Stimulated activated CD8-positive, alpha-beta memory T cell treated with anti-CD3 and anti-CD28 coated beads, Interleukin-15, amount 100 ng/mL, for 24 hours (primary cell): ENCODE results near the gene UNKL.
"Not testable (repeated sequence)": the region's sequence is repeated elsewhere in the genome, so short reads cannot be mapped to it uniquely, and the experiment has no call there.

Source experiments
- DNase-seq: peaks from one replicate; pipeline ENCODE4 v3.0.0-alpha.2; 2020; ENCODE audit warnings: low read depth

The UNKL gene

GRCh38 chr16:1445518-1446203 is 31.2 kb upstream of the UNKL start:
- DNase-seq, result no peak

GRCh38 chr16:1444730-1445517 is 30.4 kb upstream of the UNKL start:
- no peak for DNase-seq

GRCh38 chr16:1443980-1444729 is 29.7 kb upstream of the UNKL start, which contains the start of gene CCDC154:
CCDC154 (minus strand) TSS chr16:1444556; CDS start chr16:1444322, 234 bp downstream.
- DNase-seq, result no peak

DNA sequence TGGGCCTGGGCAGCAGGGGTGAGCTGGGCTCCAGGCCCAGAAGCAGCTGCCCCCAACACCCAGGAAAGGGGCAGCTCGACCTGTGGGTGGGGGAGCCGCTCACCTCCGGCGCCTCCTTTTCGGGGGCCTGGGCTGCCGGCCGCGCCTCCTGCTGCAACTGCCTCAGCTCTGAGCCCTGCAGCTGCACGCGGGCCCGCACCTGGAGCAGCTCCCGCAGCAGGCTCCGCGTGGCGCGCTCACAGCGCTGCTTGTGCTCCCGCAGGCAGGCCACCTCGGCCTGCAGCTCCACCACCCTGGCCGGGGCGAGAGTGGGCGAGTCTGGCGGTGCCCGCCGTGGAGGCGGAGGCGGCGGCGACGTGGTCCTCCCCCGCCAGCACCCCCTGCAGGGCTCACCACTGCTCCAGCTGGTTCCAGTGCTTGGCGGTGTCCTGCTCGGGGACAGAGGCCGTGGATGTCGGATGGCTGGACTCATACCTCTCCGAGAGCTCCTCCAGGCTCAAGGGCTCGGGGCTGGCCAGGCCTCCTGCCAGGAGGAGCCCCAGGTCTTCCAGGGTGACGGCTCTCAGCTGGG is 29.0 kb upstream of the UNKL start:
- DNase-seq, result no peak

DNA sequence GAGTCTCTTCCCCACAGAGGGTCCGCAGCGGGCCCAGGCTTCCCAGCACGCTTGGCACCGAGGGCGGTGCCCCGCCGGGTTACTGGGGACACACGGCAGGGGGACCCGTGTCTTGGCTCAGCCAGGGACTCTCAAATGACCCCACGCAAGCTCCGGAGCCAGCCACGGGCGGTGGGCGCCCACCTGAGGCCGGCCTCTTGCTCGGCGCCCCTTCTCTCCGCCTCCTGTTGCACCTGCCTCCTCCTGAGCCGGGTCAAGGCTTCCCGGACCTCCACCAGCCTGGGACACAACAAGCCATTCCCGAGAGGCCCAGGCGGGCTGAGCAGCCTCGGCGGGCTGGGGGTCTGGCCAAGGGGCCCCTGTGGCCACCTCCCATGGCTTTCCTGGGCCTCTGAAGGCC is 28.2 kb upstream of the UNKL start:
- DNase-seq, result no peak

GRCh38 chr16:1441391-1441829 is 26.9 kb upstream of the UNKL start:
- no peak for DNase-seq

GRCh38 chr16:1439699-1440074 is 25.2 kb upstream of the UNKL start:
- DNase-seq, result not testable (repeated sequence)

DNA sequence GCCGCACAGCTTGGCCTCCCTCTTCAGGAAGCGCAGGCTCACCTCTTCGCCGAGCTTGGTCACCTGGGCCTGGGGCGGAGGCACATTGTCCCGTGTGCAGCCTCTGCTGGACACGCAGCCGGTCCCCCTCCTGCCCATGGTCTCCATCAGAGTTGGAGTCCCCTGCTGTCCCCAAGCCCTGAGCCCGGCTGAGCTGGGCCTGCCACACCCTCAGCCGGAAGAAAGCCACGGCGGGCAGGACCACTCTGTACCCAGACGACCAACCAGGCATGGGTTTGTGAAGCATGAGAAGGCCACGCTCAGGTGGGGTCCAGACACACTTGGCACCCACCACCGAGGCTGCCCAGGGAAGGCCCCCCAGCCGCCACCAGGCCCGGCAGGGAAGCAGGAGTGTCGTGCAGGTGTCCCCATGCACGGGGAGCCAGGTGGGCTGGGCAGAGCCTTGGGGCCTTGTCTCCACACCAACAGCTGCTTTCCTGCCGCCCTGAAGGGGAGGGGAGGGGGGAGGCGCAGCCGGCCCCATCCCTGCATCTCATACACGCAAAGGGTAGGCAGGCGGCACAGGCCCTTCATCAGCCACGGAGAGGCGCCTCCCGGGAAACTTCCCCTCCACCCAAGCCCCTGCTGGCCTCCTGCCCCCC is 24.7 kb upstream of the UNKL start:
- no peak for DNase-seq

DNA sequence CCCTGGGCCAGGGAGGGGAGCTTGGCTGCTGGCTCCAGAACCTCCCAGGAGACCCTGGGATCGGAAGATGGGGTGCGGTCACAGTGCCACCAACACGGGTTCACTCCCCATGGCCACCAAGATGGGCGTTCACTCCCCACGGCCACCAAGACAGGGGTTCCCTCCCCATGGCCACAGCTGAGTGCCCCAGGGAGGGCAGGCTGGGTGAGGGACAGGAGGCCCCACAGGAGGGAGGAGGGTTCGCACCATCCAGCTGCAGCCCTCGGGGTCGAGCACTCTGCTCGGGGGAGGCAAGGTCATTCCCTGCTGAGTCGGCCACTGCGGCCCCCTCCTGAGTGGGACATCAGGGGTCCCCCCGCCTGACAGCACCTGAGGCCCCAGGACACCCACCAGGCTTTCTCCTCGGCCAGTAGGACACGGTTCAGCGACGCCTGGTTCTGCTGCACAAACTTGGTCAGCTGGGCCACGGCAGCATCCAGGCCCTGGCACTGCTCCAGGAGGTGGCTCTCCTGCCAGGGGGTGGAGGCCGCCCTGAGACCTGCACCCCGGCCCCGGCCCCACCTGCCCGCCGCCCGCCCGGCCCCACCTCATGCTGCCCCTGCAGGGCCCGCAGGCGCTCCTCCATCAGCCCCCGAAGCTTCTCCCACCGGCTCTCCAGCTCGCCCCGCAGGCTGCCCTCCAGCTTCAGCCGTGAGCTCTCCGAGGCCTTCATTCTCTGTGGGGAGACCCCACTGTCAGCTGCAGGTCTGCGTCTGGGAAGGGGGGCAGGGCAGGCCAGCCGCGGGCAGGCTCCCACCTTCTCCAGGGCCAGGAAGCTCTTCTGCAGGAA is 23.9 kb upstream of the UNKL start:
- DNase-seq, result no peak

DNA sequence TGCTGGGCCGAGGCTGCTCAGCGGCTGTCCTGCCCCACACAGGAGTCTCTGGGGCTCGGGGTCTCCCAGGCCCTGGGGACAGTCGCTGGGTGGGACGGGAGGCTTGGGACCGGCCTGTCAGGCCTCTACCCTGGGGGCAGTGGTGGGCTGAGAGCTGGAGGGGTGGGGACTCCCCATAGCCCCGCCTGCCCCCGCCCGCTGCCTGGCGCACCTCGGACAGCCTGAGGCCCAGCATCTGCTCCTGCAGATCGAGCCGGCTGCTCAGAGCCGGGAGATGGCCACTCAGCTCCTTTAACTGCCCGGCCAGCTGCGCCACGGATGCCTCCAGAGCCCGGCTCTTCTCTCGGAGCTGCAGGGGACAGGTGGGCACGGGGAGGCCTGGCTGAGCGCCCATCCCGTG is 23.1 kb upstream of the UNKL start:
- DNase-seq, result no peak

DNA sequence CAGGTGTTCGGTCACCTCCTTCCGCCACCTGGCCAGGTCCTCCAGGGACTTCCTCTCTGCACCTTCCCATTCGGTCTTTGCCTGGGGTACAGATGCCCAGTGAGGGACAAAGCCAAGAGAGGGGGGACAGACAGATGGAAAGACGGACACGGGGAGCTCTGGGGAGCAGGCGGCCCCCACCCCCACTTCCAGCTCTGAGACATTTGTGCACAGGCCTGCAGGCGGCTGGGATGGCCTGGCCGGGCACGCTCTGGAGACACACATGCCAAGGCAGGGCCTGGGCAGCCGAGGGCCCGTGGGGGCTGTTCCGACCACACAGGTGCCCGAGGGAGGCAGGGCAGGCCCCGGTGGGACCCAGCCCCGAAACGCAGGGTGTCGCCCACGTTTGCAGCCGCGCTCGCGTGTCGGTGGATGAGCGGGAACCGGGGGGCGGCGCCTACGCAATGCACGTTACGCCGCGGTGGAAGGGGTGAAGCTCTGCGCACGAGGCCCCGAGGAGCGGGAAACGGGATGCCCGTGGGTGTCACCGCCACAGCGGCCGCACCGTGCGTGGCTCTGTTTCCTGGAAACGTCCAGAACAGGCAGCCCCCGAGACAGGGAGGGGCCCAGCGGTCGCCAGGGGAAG is 22.3 kb upstream of the UNKL start:
- no peak for DNase-seq

DNA sequence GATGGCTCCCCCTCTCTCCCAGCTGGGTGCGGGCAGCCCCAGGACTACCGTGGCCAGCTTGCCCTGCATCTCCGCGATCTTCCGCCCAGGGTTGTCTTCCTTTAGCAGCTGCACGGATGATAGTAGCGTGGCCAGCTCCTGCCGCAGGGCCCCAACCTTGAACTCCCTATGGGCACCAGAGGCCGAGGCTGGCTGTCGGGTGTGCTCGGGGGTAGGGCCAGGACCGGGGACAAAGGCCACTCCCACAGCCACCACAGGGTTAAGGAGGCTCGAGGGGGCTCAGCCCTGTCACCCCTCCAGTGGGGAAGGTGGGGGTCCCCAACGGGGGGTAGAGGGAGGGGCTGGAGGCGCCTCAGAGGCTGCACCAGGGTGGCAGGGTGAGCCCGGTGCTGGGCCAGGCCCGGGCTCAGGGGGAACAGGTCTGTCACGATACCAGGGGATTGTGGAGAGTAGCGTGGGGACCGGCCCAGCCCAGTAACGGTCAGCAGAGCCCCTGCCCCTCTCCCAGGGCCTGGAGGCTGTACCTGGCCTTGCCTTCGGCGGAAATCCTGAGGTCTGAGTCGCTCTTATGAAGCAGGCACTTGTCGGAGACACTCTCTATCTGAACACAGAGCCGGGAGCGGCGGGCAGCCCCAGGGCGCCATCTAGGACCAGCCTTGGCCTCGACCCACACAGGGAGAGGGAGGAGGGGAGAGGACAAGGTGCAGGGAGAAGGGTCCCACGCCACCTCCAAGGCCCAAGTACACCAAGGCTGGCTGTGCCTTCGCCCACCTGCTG is 21.6 kb upstream of the UNKL start:
- DNase-seq, result no peak

- DNase-seq, result no peak
These were observed 20.4 kb upstream of the UNKL start for GRCh38 chr16:1434644-1435592.

GRCh38 chr16:1433756-1434155 is 19.3 kb upstream of the UNKL start:
- no peak for DNase-seq

GRCh38 chr16:1433263-1433560 is 18.7 kb upstream of the UNKL start:
- no peak for DNase-seq

DNA sequence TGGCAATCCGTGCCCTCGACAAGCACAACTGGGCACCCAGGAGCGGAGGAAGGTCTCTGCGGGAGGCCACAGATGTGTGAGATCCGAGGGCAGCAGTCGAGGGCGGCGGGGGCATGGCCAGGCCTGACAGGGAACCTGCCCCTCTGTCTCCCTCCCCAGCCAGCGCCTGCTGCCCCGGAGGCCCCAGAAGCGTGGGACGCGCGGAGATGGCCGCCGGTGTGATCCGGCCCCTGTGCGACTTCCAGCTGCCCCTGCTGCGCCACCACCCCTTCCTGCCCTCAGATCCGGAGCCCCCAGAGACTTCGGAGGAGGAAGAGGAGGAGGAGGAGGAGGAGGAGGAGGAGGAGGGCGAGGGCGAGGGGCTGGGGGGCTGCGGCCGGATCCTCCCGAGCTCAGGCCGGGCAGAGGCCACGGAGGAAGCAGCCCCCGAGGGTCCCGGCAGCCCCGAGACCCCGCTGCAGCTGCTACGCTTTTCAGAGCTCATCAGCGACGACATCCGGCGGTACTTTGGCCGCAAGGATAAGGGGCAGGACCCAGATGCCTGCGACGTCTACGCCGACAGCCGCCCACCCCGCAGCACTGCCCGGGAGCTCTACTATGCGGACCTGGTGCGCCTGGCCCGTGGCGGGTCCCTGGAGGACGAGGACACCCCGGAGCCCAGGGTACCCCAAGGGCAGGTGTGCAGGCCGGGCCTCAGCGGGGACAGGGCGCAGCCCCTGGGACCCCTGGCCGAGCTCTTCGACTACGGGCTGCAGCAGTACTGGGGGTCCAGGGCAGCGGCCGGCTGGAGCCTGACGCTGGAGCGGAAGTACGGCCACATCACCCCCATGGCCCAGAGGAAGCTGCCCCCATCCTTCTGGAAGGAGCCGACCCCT is 18.1 kb upstream of the UNKL start:
- no peak for DNase-seq

- no peak for DNase-seq
These were observed 17.2 kb upstream of the UNKL start for GRCh38 chr16:1431497-1432270.
